Activated gamma-delta T cell treated with anti-CD3 and anti-CD28 coated beads, Interleukin-2, amount 50 U/mL, for 16 hours (primary cell): Measurements from ENCODE around the gene OLFM2.

ENCODE experiments used
- DNase-seq: peaks from one replicate; pipeline ENCODE4 v3.0.0-alpha.2; 2020; ENCODE audit warnings: low read depth

The OLFM2 gene

GRCh38 chr19:9906475-9907087 is 29.7 kb downstream of the OLFM2 start:
- no peak for DNase-seq

- no peak for DNase-seq
Observed at GRCh38 chr19:9903336-9903735, 33.0 kb downstream of the OLFM2 start.

- no peak for DNase-seq
Observed at GRCh38 chr19:9901642-9902041, 34.7 kb downstream of the OLFM2 start.

GRCh38 chr19:9901020-9901419 is 35.3 kb downstream of the OLFM2 start:
- no peak for DNase-seq

- no peak for DNase-seq
Observed at GRCh38 chr19:9891609-9892373, 44.5 kb downstream of the OLFM2 start.

GRCh38 chr19:9885077-9885552 is 51.2 kb downstream of the OLFM2 start:
- no peak for DNase-seq

- DNase-seq, result no peak
Observed at GRCh38 chr19:9883764-9884163, 52.6 kb downstream of the OLFM2 start.

GRCh38 chr19:9883231-9883758 is 53.0 kb downstream of the OLFM2 start:
- no peak for DNase-seq

- no peak for DNase-seq
Observed at GRCh38 chr19:9881720-9882119, 54.6 kb downstream of the OLFM2 start.

- no peak for DNase-seq
Observed at GRCh38 chr19:9878511-9879196, 57.7 kb downstream of the OLFM2 start.

GRCh38 chr19:9877780-9878510 is 58.4 kb downstream of the OLFM2 start:
- no peak for DNase-seq

- DNase-seq, result no peak
Observed at GRCh38 chr19:9875796-9876195, 60.5 kb downstream of the OLFM2 start.

- DNase-seq, result no peak
Observed at GRCh38 chr19:9875031-9875627, 61.2 kb downstream of the OLFM2 start.

- DNase-seq, result no peak
Observed at GRCh38 chr19:9872618-9873242, 63.6 kb downstream of the OLFM2 start.

- DNase-seq, result no peak
Observed at GRCh38 chr19:9871626-9872338, 64.5 kb downstream of the OLFM2 start.

- no peak for DNase-seq
Observed at GRCh38 chr19:9868983-9869617, 67.2 kb downstream of the OLFM2 start.

GRCh38 chr19:9865732-9866501 is 70.4 kb downstream of the OLFM2 start:
- peak; percentile 21 for DNase-seq

- DNase-seq, result no peak
Observed at GRCh38 chr19:9863759-9864158, 72.6 kb downstream of the OLFM2 start.

- no peak for DNase-seq
Observed at GRCh38 chr19:9862938-9863337, 73.4 kb downstream of the OLFM2 start.
